H1 (cell line): Measurements from ENCODE around the gene PTPRR. TPM values are rescaled to one million over a fixed set of nuclear protein-coding genes. Genes with fewer than 3 reads are reported as not detected.

Experiments used
- CTCF ChIA-PET: fragments of 300-600 bp; sonication (Branson Sonifier 250); formaldehyde crosslinking; loops from one replicate; lab custom pipeline; 2021; ENCODE audit not compliant: partially characterized antibody; lab: Charles Lee
- POLR2A ChIA-PET: fragments of 300-600 bp; sonication (Branson Sonifier 250); formaldehyde crosslinking; loops from one replicate; lab custom pipeline; 2021; ENCODE audit warnings: inconsistent platforms; ENCODE audit not compliant: partially characterized antibody; lab: Charles Lee
- DNase-seq, 2 experiments: peaks; one replicate each; pipeline versions ENCODE4 v3.0.0 to v3.0.0-alpha.2; 2010 to 2022; ENCODE audit warnings: low spot score in 2 of 2, low read depth in 1 of 2, mixed read lengths in 1 of 2
- FAIRE-seq: peaks from 2 replicates; lab custom pipeline; 2011; peaks lifted over from hg19 to GRCh38; lab: Jason Lieb, UNC
- H2AFZ ChIP-seq: 2 replicates; pipeline ENCODE4 v1.8.1; 2012; ENCODE audit warnings: low read length, inconsistent platforms
- H2AK5ac ChIP-seq: 2 replicates; pipeline ENCODE4 v1.6.1; 2013; ENCODE audit warnings: low read depth, low read length
- H2BK120ac ChIP-seq: replicated peaks from 2 replicates; pipeline ENCODE3; 2013; ENCODE audit warnings: low read depth, low read length, inconsistent platforms
- H2BK12ac ChIP-seq: 2 replicates; pipeline ENCODE4 v1.6.1; 2013; ENCODE audit warnings: low read depth, low read length
- H2BK15ac ChIP-seq: 2 replicates; pipeline ENCODE4 v1.6.1; 2013; ENCODE audit warnings: low read length
- H2BK20ac ChIP-seq: 2 replicates; pipeline ENCODE4 v1.6.1; 2013; ENCODE audit warnings: low read length
- H2BK5ac ChIP-seq: 2 replicates; pipeline ENCODE4 v1.6.1; 2013; ENCODE audit warnings: low read depth, low read length
- H3K14ac ChIP-seq: 2 replicates; pipeline ENCODE4 v1.6.1; 2013; ENCODE audit warnings: inconsistent platforms; ENCODE audit not compliant: insufficient read length
- H3K18ac ChIP-seq: 2 replicates; pipeline ENCODE4 v1.6.1; 2013; ENCODE audit warnings: low read length; ENCODE audit errors: extremely low read depth
- H3K23ac ChIP-seq: 2 replicates; pipeline ENCODE4 v1.6.1; 2013; ENCODE audit warnings: inconsistent platforms; ENCODE audit not compliant: insufficient read length
- H3K23me2 ChIP-seq: 2 replicates; pipeline ENCODE4 v1.6.1; 2013; ENCODE audit warnings: low read depth, low read length
- H3K27ac ChIP-seq: 2 replicates; pipeline ENCODE4 v1.6.1; 2011; ENCODE audit warnings: low read depth, low read length, inconsistent platforms
- H3K27me3 ChIP-seq, 4 experiments: replicated peaks in 1 of 4; 1 replicate in 1 of 4; 2 replicates in 3 of 4; pipeline versions ENCODE4 v1.6.1 to v1.8.1; 2011 to 2013; ENCODE audit warnings: low read length in 3 of 4, mild to moderate bottlenecking in 3 of 4, inconsistent platforms in 2 of 4, mixed read lengths in 2 of 4, moderate library complexity in 1 of 4; ENCODE audit not compliant: control insufficient read depth in 3 of 4, insufficient read depth in 3 of 4; ENCODE audit errors: extremely low read depth in 1 of 4
- H3K36me3 ChIP-seq, 4 experiments: 2 replicates each; pipeline versions ENCODE4 v1.6.1 to v1.8.1; 2011 to 2013; ENCODE audit warnings: mild to moderate bottlenecking in 4 of 4, low read length in 3 of 4, moderate library complexity in 2 of 4, control low read depth in 1 of 4, inconsistent platforms in 1 of 4; ENCODE audit not compliant: insufficient read depth in 4 of 4, control insufficient read depth in 2 of 4
- H3K4ac ChIP-seq: replicated peaks from 2 replicates; pipeline ENCODE3; 2013; ENCODE audit warnings: low read length, low read depth, mixed read lengths, inconsistent platforms; ENCODE audit not compliant: insufficient read length
- H3K4me1 ChIP-seq, 4 experiments: replicated peaks in 1 of 4; 1 replicate in 1 of 4; 2 replicates in 3 of 4; pipeline versions ENCODE4 v1.6.1 to v1.8.1; 2011 to 2013; ENCODE audit warnings: low read length in 3 of 4, inconsistent platforms in 2 of 4, mixed read lengths in 1 of 4; ENCODE audit not compliant: insufficient read depth in 4 of 4, control insufficient read depth in 3 of 4
- H3K4me2 ChIP-seq, 2 experiments: 2 replicates each; pipeline versions ENCODE4 v1.6.1 to v1.8.1; 2011 to 2013; ENCODE audit warnings: low read depth in 2 of 2, low read length in 2 of 2, control low read depth in 1 of 2, inconsistent platforms in 1 of 2, mild to moderate bottlenecking in 1 of 2; ENCODE audit not compliant: insufficient read depth in 1 of 2
- H3K4me3 ChIP-seq, 4 experiments: fragments of 200-600, 300-600 bp in 1 of 4; sonication (generic), shearing (Covaris generic), sonication (Bioruptor Twin) in 1 of 4; 2 replicates each; pipeline versions ENCODE4 v1.5.1 to v1.8.1; 2011 to 2016; ENCODE audit warnings: low read length in 4 of 4, low read depth in 3 of 4, control low read depth in 2 of 4, inconsistent platforms in 2 of 4, mild to moderate bottlenecking in 2 of 4, mixed read lengths in 1 of 4, moderate library complexity in 1 of 4; ENCODE audit not compliant: insufficient read depth in 2 of 4; ENCODE audit errors: extremely low read depth in 1 of 4
- H3K56ac ChIP-seq: replicated peaks from 2 replicates; pipeline ENCODE3; 2013; ENCODE audit warnings: low read depth, mild to moderate bottlenecking, mixed read lengths, low read length, inconsistent platforms; ENCODE audit not compliant: insufficient read length
- H3K79me1 ChIP-seq: 2 replicates; pipeline ENCODE4 v1.6.1; 2013; ENCODE audit warnings: low read depth, low read length, control low read depth
- H3K79me2 ChIP-seq, 2 experiments: 2 replicates each; pipeline versions ENCODE4 v1.6.1 to v1.8.1; 2012 to 2013; ENCODE audit warnings: low read length in 2 of 2, mild to moderate bottlenecking in 2 of 2, inconsistent platforms in 1 of 2; ENCODE audit not compliant: insufficient read depth in 2 of 2, control insufficient read depth in 1 of 2
- H3K9ac ChIP-seq, 4 experiments: replicated peaks in 1 of 4; 1 replicate in 1 of 4; 2 replicates in 3 of 4; pipeline versions ENCODE4 v1.6.1 to v1.8.1; 2011 to 2013; ENCODE audit warnings: low read depth in 3 of 4, low read length in 3 of 4, control low read depth in 2 of 4, mild to moderate bottlenecking in 2 of 4, moderate library complexity in 2 of 4, inconsistent platforms in 1 of 4; ENCODE audit errors: extremely low read depth in 1 of 4
- H3K9me3 ChIP-seq, 2 experiments: 2 replicates each; pipeline versions ENCODE4 v1.6.1 to v1.8.1; 2012 to 2013; ENCODE audit warnings: mild to moderate bottlenecking in 2 of 2, moderate library complexity in 2 of 2, control low read depth in 1 of 2, inconsistent platforms in 1 of 2, low read depth in 1 of 2, low read length in 1 of 2, mixed read lengths in 1 of 2; ENCODE audit not compliant: insufficient read depth in 2 of 2
- H4K20me1 ChIP-seq, 2 experiments: replicated peaks in 1 of 2; 2 replicates each; pipeline versions ENCODE3 to v1.8.1; 2011 to 2013; ENCODE audit warnings: inconsistent platforms in 2 of 2, low read length in 2 of 2, mild to moderate bottlenecking in 1 of 2; ENCODE audit not compliant: insufficient read depth in 2 of 2, control insufficient read depth in 1 of 2
- H4K5ac ChIP-seq: 2 replicates; pipeline ENCODE4 v1.6.1; 2013; ENCODE audit warnings: low read length, low read depth, mixed read lengths, inconsistent platforms; ENCODE audit not compliant: insufficient read length
- H4K8ac ChIP-seq: 2 replicates; pipeline ENCODE4 v1.8.0; 2013; ENCODE audit warnings: mild to moderate bottlenecking, moderate library complexity, low read length, inconsistent platforms; ENCODE audit not compliant: insufficient read depth; ENCODE audit errors: extremely low read depth
- H4K91ac ChIP-seq: replicated peaks from 2 replicates; pipeline ENCODE3; 2013; ENCODE audit warnings: low read length, mixed read lengths, inconsistent platforms; ENCODE audit not compliant: insufficient read length
- ATF3 ChIP-seq: IDR thresholded peaks from 2 replicates; pipeline ENCODE4 v1.6.1; 2011; ENCODE audit warnings: low read depth, mild to moderate bottlenecking, low read length; ENCODE audit not compliant: insufficient read depth
- CHD1 ChIP-seq: IDR thresholded peaks from 2 replicates; pipeline ENCODE4 v1.6.1; 2012; ENCODE audit warnings: low read depth, low read length, improper control_type of control experiment
- CTBP2 ChIP-seq: IDR thresholded peaks from 2 replicates; pipeline ENCODE4 v1.7.0; 2011; ENCODE audit warnings: borderline replicate concordance, mild to moderate bottlenecking, moderate library complexity, mixed read lengths, low read length; ENCODE audit not compliant: insufficient read depth, insufficient read length
- EP300 ChIP-seq, 2 experiments: IDR thresholded peaks; 1 replicate in 1 of 2; 2 replicates in 1 of 2; pipeline ENCODE4 v1.6.1; 2011 to 2012; ENCODE audit warnings: low read depth in 2 of 2, low read length in 2 of 2, mild to moderate bottlenecking in 2 of 2, borderline replicate concordance in 1 of 2, inconsistent platforms in 1 of 2, moderate library complexity in 1 of 2
- EZH2 ChIP-seq: fragments of 200-600 bp; sonication (generic); IDR thresholded peaks from 2 replicates; pipeline ENCODE4 v1.7.1; 2012; ENCODE audit warnings: low read depth, mild to moderate bottlenecking, moderate library complexity, low read length, inconsistent platforms; ENCODE audit not compliant: severe bottlenecking
- FOSL1 ChIP-seq: IDR thresholded peaks from 2 replicates; pipeline ENCODE4 v1.6.1; 2011; ENCODE audit warnings: mild to moderate bottlenecking, low read depth, low read length, moderate library complexity; ENCODE audit not compliant: insufficient read depth
- JUN ChIP-seq: IDR thresholded peaks from 2 replicates; pipeline ENCODE4 v1.6.1; 2011; ENCODE audit warnings: low read depth, mild to moderate bottlenecking, improper control_type of control experiment, low read length
- NRF1 ChIP-seq: IDR thresholded peaks from 2 replicates; pipeline ENCODE4 v1.6.1; 2011; ENCODE audit warnings: mild to moderate bottlenecking, low read depth, low read length, improper control_type of control experiment
- POU5F1 ChIP-seq: IDR thresholded peaks from 2 replicates; pipeline ENCODE4 v1.6.1; 2011; ENCODE audit warnings: low read depth, mild to moderate bottlenecking, low read length, moderate library complexity
- SIN3A ChIP-seq, 2 experiments: IDR thresholded peaks in 1 of 2; conservative IDR thresholded peaks in 1 of 2; 2 replicates each; pipeline ENCODE4 v1.6.1; 2011 to 2012; ENCODE audit warnings: low read length in 2 of 2, improper control_type of control experiment in 1 of 2, low read depth in 1 of 2, mild to moderate bottlenecking in 1 of 2
- SRF ChIP-seq: IDR thresholded peaks from 2 replicates; pipeline ENCODE4 v1.6.1; 2011; ENCODE audit warnings: mild to moderate bottlenecking, low read depth, low read length, moderate library complexity
- USF2 ChIP-seq: IDR thresholded peaks from 2 replicates; pipeline ENCODE4 v1.6.1; 2011; ENCODE audit warnings: low read length, improper control_type of control experiment
- WGBS, 2 experiments: shearing (Covaris generic) in 1 of 2; methylation state at CpG; one replicate each; pipeline versions ENCODE4 v1.1.6 to v1.1.7; 2013 to 2015; ENCODE audit warnings: low lambda C conversion rate in 2 of 2, mixed read lengths in 2 of 2, inconsistent platforms in 1 of 2, low coverage in 1 of 2, missing lambda C conversion rate in 1 of 2; ENCODE audit not compliant: insufficient replicate concordance in 2 of 2, insufficient coverage in 1 of 2, insufficient read length in 1 of 2; ENCODE audit errors: extremely low coverage in 1 of 2, missing lambda C conversion rate in 1 of 2; 5-methylcytosine and 5-hydroxymethylcytosine counted together
- polyA plus RNA-seq, 7 experiments: library from polyadenylated mRNA; depleted of rRNA in 3 of 7; stranded (reverse) in 5 of 7; unstranded in 2 of 7; fragments of >200 nt in 5 of 7; fragments of 200-250 nt in 2 of 7; gene quantifications; 1 replicate in 5 of 7; 2 replicates in 1 of 7; 4 replicates in 1 of 7; pipeline versions ENCODE4 v1.2.1 to v1.2.3, GENCODE V29; 2011 to 2013; ENCODE audit warnings: missing spikeins in 2 of 7, mixed read lengths in 2 of 7
- total RNA-seq: library from RNA; stranded (reverse); fragmentation: NEBNext Ultra II Directional; extraction: Animal tissue kit (Norgen Biotek cat#: 25700); gene quantifications from 2 replicates; pipeline ENCODE4 v1.2.1, GENCODE V29; 2021

Gene PTPRR
- total and polyA plus RNA-seq, 2 of the 8 experiments (the other 6 are each of a cell fraction or from before 2014, with no cell fraction given): 0.07 to 0.35 TPM

- Histone ChIP-seq H2BK20ac (no peak overlapping the region), H2BK12ac (no peak overlapping the region), H2AK5ac (no peak overlapping the region), H3K79me2 (no peaks in the 10 kb centered on the region), H3K27me3 (no peaks in the 10 kb centered on the region), H3K18ac (no peak overlapping the region), H3K23me2 (no peaks in the 10 kb centered on the region), H2BK15ac (no peak overlapping the region), H3K56ac (no peak overlapping the region), H3K9ac (no peak overlapping the region), H2BK120ac (no peak overlapping the region), H2BK5ac (no peak overlapping the region), H4K5ac (no peak overlapping the region), H3K4ac (no peak overlapping the region), H3K4me1 (no peaks in the 10 kb centered on the region), H4K91ac (no peak overlapping the region), H3K4me3 (no peak overlapping the region), H4K8ac (no peak overlapping the region), H3K36me3 (no peaks in the 10 kb centered on the region), H3K4me2 (no peak overlapping the region), H3K27ac (no peak overlapping the region), H4K20me1 (no peaks in the 10 kb centered on the region), H3K14ac (no peak overlapping the region), H2AFZ (no peak overlapping the region), H3K23ac (no peak overlapping the region), H3K9me3 (no peaks in the 10 kb centered on the region), H3K79me1 (no peaks in the 10 kb centered on the region)
- DNase-seq (no peak), FAIRE-seq (no peak)
- whole genome bisulfite sequencing, 2 experiments: 92% methylated on average over 3 of the region's 3 CpGs; no CpG with 5 or more reads in 1 of the 2 experiments
- CTCF ChIA-PET: interaction anchor here (0.5 kb wide), 1 partner anchor 186 kb away, joined by 3 read pairs; no protein-coding TSS in a partner anchor
- POLR2A ChIA-PET: no interaction called here
- TF ChIP-seq USF2: no peak
- no peak for TF ChIP-seq NRF1
- no peak for TF ChIP-seq EZH2
- TF ChIP-seq CHD1: no peak
- no peak for TF ChIP-seq POU5F1
- TF ChIP-seq SRF: no peak
- no peak for TF ChIP-seq EP300 (IDR thresholded peaks at IDR 0.05; ENCODE audit: borderline replicate concordance in 1 of 2, low read depth in 2 of 2, low read length in 2 of 2)
- no peak for TF ChIP-seq CTBP2
- no peak for TF ChIP-seq ATF3
- no peak for TF ChIP-seq SIN3A (conservative IDR thresholded peaks at IDR 0.05 in 1 of 2, IDR thresholded peaks at IDR 0.05 in 1 of 2; ENCODE audit: low read depth in 1 of 2, low read length in 2 of 2)
- no peak for TF ChIP-seq FOSL1
- TF ChIP-seq JUN: no peak
Observed at GRCh38 chr12:70670948-70671347, 249.6 kb downstream of the PTPRR start.
